Endothelial cell (in vitro differentiated cells): ENCODE data around the gene NOP16. TPM values are rescaled to one million over a fixed set of nuclear protein-coding genes. Genes with fewer than 3 reads are reported as not detected.

ENCODE experiments used
- DNase-seq: peaks from one replicate; pipeline ENCODE4 v3.0.0; 2021; ENCODE audit warnings: low spot score
- H3K27ac Mint-ChIP-seq: one replicate; pipeline ENCODE4 v1.8.0; 2021; ENCODE audit warnings: mixed read lengths, inconsistent platforms; ENCODE audit not compliant: unreplicated experiment
- H3K27me3 Mint-ChIP-seq: one replicate; pipeline ENCODE4 v1.8.0; 2021; ENCODE audit warnings: mild to moderate bottlenecking, moderate library complexity, mixed read lengths, inconsistent platforms; ENCODE audit not compliant: unreplicated experiment
- H3K36me3 Mint-ChIP-seq: one replicate; pipeline ENCODE4 v1.8.0; 2021; ENCODE audit warnings: mild to moderate bottlenecking, low read depth, mixed read lengths, inconsistent platforms; ENCODE audit not compliant: unreplicated experiment
- H3K4me1 Mint-ChIP-seq: one replicate; pipeline ENCODE4 v1.8.0; 2021; ENCODE audit warnings: mild to moderate bottlenecking, mixed read lengths, inconsistent platforms; ENCODE audit not compliant: unreplicated experiment
- H3K4me3 Mint-ChIP-seq: one replicate; pipeline ENCODE4 v1.8.0; 2021; ENCODE audit warnings: mild to moderate bottlenecking, mixed read lengths, inconsistent platforms; ENCODE audit not compliant: unreplicated experiment
- H3K9me3 Mint-ChIP-seq: one replicate; pipeline ENCODE4 v1.8.0; 2021; ENCODE audit warnings: mixed read lengths, inconsistent platforms; ENCODE audit not compliant: unreplicated experiment
- total RNA-seq: library from RNA; stranded (reverse); fragmentation: NEBNext Ultra II Directional; extraction: Animal tissue kit (Norgen Biotek cat#: 25700); gene quantifications from one replicate; pipeline ENCODE4 v1.2.1, GENCODE V29; 2021; ENCODE audit not compliant: unreplicated experiment
- TF ChIP-seq, protein P1 (sequence below): fragments of 200-600 bp; sonication (generic); IDR thresholded peaks from one replicate; pipeline ENCODE4 v1.5.0; 2021; ENCODE audit warnings: antibody characterized with exemption; ENCODE audit not compliant: unreplicated experiment

The NOP16 gene
- total RNA-seq, 1 donor from 2014 or later = 11.9 TPM

GRCh38 chr5:176383248-176383905 is 5.0 kb downstream of the NOP16 start:
- H3K27ac Mint-ChIP-seq = no peak overlapping the region
- no peak for DNase-seq
- peaks cover 11% of the 10 kb centered on the region for H3K4me1 Mint-ChIP-seq
- H3K4me3 Mint-ChIP-seq = no peak overlapping the region
- TF ChIP-seq, protein P1, sequence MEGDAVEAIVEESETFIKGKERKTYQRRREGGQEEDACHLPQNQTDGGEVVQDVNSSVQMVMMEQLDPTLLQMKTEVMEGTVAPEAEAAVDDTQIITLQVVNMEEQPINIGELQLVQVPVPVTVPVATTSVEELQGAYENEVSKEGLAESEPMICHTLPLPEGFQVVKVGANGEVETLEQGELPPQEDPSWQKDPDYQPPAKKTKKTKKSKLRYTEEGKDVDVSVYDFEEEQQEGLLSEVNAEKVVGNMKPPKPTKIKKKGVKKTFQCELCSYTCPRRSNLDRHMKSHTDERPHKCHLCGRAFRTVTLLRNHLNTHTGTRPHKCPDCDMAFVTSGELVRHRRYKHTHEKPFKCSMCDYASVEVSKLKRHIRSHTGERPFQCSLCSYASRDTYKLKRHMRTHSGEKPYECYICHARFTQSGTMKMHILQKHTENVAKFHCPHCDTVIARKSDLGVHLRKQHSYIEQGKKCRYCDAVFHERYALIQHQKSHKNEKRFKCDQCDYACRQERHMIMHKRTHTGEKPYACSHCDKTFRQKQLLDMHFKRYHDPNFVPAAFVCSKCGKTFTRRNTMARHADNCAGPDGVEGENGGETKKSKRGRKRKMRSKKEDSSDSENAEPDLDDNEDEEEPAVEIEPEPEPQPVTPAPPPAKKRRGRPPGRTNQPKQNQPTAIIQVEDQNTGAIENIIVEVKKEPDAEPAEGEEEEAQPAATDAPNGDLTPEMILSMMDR = no peak
- peaks cover 2% of the 10 kb centered on the region for H3K27me3 Mint-ChIP-seq
- peaks cover 15% of the 10 kb centered on the region for H3K36me3 Mint-ChIP-seq
- H3K9me3 Mint-ChIP-seq = no peaks in the 10 kb centered on the region

DNA sequence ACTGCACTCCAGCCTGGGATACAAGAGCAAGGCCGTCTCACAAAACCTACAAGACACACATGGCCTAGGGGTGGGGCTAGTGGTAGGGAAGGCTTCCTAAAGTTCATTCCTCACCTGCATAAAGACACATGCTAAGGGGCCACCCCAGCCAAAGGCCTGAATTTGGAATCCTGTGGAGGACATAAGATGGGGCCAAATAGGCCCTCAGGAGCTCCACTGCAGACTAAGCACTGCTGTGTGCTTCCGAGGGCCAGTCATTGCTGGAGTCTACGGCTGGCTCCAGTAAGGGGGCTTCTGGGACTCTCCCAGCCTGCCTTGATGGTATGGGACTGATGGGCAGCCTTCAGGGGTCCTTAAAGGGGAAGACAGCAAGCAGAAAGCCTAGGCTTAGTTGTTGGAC is 5.7 kb downstream of the NOP16 start:
- Mint-ChIP-seq H3K4me1 (peaks cover 7% of the 10 kb centered on the region), H3K4me3 (no peak overlapping the region), H3K27ac (no peak overlapping the region), H3K9me3 (no peaks in the 10 kb centered on the region), H3K36me3 (peaks cover 15% of the 10 kb centered on the region), H3K27me3 (no peaks in the 10 kb centered on the region)
- DNase-seq = no peak
- TF ChIP-seq, protein P1 = no peak

DNA sequence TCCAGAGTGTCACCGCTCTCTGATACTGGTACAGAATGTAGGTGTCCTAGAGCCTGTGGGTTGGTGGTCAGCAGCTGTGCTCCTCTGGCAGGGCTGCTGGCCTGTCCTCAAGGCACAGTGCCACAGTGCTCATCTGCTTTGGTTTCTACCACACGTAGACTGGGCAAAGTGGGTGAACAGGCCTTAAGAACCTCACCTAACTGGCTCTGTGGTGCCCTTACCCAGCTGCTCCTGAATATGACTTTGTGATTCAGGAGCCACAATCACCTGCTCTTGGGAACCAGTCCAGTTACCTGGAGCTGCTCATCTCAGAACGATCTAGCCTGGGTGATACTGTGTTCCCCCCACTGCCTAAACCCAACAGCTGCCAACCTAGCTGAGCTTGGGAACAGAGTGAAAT is 6.4 kb downstream of the NOP16 start:
- Mint-ChIP-seq H3K4me1 (peaks cover under 1% of the 10 kb centered on the region), H3K9me3 (no peaks in the 10 kb centered on the region), H3K4me3 (no peak overlapping the region), H3K27me3 (no peaks in the 10 kb centered on the region), H3K27ac (no peak overlapping the region), H3K36me3 (peaks cover 15% of the 10 kb centered on the region)
- TF ChIP-seq, protein P1 = no peak
- DNase-seq = no peak

DNA sequence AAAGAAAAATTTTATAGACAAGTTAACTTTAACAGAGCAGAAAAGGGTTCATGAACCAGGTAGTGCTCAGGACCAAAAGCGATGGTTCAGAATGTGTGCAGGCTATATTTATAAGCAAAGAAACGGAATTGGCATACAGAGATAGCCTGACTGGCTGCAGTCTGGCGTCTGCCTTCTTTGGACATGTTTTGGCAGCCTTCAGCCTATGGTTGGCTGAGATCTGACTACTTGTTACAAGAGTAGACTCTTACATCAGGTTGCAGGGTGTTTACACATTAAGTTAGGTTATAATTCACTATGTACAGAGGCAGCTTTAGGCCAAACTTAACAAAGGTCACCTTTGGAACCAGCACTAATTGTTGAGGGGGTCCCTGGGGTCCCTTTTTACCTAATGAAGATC is 7.0 kb downstream of the NOP16 start:
- H3K27ac Mint-ChIP-seq = no peak overlapping the region
- H3K9me3 Mint-ChIP-seq = no peaks in the 10 kb centered on the region
- no peaks in the 10 kb centered on the region for H3K27me3 Mint-ChIP-seq
- TF ChIP-seq, protein P1 = no peak
- H3K4me1 Mint-ChIP-seq = no peaks in the 10 kb centered on the region
- DNase-seq = no peak
- no peak overlapping the region for H3K4me3 Mint-ChIP-seq
- peaks cover 15% of the 10 kb centered on the region for H3K36me3 Mint-ChIP-seq

- TF ChIP-seq, protein P1 = no peak
- Mint-ChIP-seq H3K36me3 (peaks cover 12% of the 10 kb centered on the region), H3K4me3 (no peak overlapping the region), H3K4me1 (no peaks in the 10 kb centered on the region), H3K27me3 (no peaks in the 10 kb centered on the region), H3K9me3 (no peaks in the 10 kb centered on the region), H3K27ac (no peak overlapping the region)
- DNase-seq = no peak
Observed at GRCh38 chr5:176379881-176380280, 8.5 kb downstream of the NOP16 start.
